NT2/D1 (cell line): ENCODE results near the gene COPS7B.

Experiments
- SUZ12 ChIP-seq: IDR thresholded peaks from 2 replicates; pipeline ENCODE4 v1.6.1; 2011; ENCODE audit not compliant: insufficient read length, insufficient read depth; ENCODE audit errors: extremely low read depth
- YY1 ChIP-seq: IDR thresholded peaks from 2 replicates; pipeline ENCODE4 v1.6.1; 2011; ENCODE audit not compliant: insufficient read length, insufficient read depth
- ZNF274 ChIP-seq: IDR thresholded peaks from 2 replicates; pipeline ENCODE4 v1.6.1; 2011; ENCODE audit warnings: mild to moderate bottlenecking, low read depth, low read length

GRCh38 chr2:231803501-231804138 lies 17.4 kb downstream of the COPS7B start:
- TF ChIP-seq YY1, result no peak
- no peak for TF ChIP-seq ZNF274
- no peak for TF ChIP-seq SUZ12
